GM12878 (cell line): ENCODE measurements around the gene POLR3K. TPM values are rescaled to one million over a fixed set of nuclear protein-coding genes. Genes with fewer than 3 reads are reported as not detected.

ENCODE experiments used
- ATAC-seq: fragments of 200-7000 bp; cut with Tn5 transposase; 3 replicates; pipeline ENCODE4 v1.9.1; 2020; ENCODE audit warnings: mild to moderate bottlenecking, moderate library complexity
- BruUV-seq: library from RNA; stranded (reverse); fragments of 400-500 nt; replicated peaks from 2 replicates; lab custom pipeline; 2021; lab: Mats Ljungman, UMichigan
- CTCF ChIA-PET: fragments of 300-600 bp; sonication (Branson Sonifier 250); formaldehyde crosslinking; extraction: SDS; loops from one replicate; lab custom pipeline; 2021; ENCODE audit warnings: inconsistent platforms; lab: Yijun Ruan, JAX
- POLR2A ChIA-PET: fragments of 350-600 bp; formaldehyde crosslinking; extraction: SDS; loops from one replicate; lab custom pipeline; 2021; ENCODE audit warnings: inconsistent platforms; lab: Charles Lee
- RAD21 ChIA-PET: fragments of 300-600 bp; sonication (Branson Sonifier 250); formaldehyde crosslinking; loops from one replicate; lab custom pipeline; 2023; ENCODE audit warnings: antibody characterized with exemption; ENCODE audit not compliant: unreplicated experiment; lab: Charles Lee
- SMC1A ChIA-PET: fragments of 300-600 bp; sonication (Branson Sonifier 250); formaldehyde crosslinking; loops from one replicate; lab custom pipeline; 2023; ENCODE audit not compliant: unreplicated experiment, uncharacterized antibody; lab: Charles Lee
- DNase-seq: peaks from one replicate; pipeline ENCODE4 v3.0.0-alpha.2; 2011; ENCODE audit warnings: low read depth, low spot score
- FAIRE-seq: peaks from 3 replicates; lab custom pipeline; 2011; peaks lifted over from hg19 to GRCh38; lab: Jason Lieb, UNC
- H2AFZ ChIP-seq: 2 replicates; pipeline ENCODE4 v1.6.0; 2011; ENCODE audit warnings: low read depth, low read length, control low read depth; ENCODE audit not compliant: control insufficient read depth
- H3K27ac ChIP-seq: 2 replicates; pipeline ENCODE4 v1.5.1; 2011; ENCODE audit warnings: control low read depth; ENCODE audit not compliant: control insufficient read depth, insufficient read depth
- H3K27me3 ChIP-seq, 2 experiments: replicated peaks in 1 of 2; 2 replicates each; pipeline versions ENCODE4 v1.6.0 to v1.6.1; 2011; ENCODE audit warnings: low read length in 1 of 2; ENCODE audit not compliant: control insufficient read depth in 2 of 2, insufficient read depth in 2 of 2
- H3K36me3 ChIP-seq, 2 experiments: 2 replicates each; pipeline ENCODE4 v1.5.1; 2011; ENCODE audit warnings: low read length in 1 of 2; ENCODE audit not compliant: control insufficient read depth in 2 of 2, insufficient read depth in 2 of 2
- H3K4me1 ChIP-seq: 2 replicates; pipeline ENCODE4 v1.6.1; 2011; ENCODE audit warnings: mild to moderate bottlenecking, low read length, moderate library complexity, mixed read lengths; ENCODE audit not compliant: control insufficient read depth, insufficient read depth
- H3K4me2 ChIP-seq: 2 replicates; pipeline ENCODE4 v1.6.0; 2011; ENCODE audit warnings: control low read depth; ENCODE audit not compliant: control insufficient read depth, insufficient read depth
- H3K4me3 ChIP-seq: fragments of 200-600 bp; sonication (generic); 2 replicates; pipeline ENCODE4 v1.5.1; 2016
- H3K79me2 ChIP-seq: 2 replicates; pipeline ENCODE4 v1.6.0; 2011; ENCODE audit warnings: low read length; ENCODE audit not compliant: control insufficient read depth, insufficient read depth
- H3K9ac ChIP-seq: 2 replicates; pipeline ENCODE4 v1.8.0; 2011; ENCODE audit warnings: low read length, control low read depth, mixed read lengths; ENCODE audit not compliant: control insufficient read depth, insufficient read depth
- H3K9me3 ChIP-seq: replicated peaks from 3 replicates; pipeline ENCODE4 v1.5.1; 2011; ENCODE audit warnings: mild to moderate bottlenecking, low read length; ENCODE audit not compliant: control insufficient read depth, insufficient read depth
- H4K20me1 ChIP-seq: 2 replicates; pipeline ENCODE4 v1.6.0; 2011; ENCODE audit not compliant: control insufficient read depth, insufficient read depth
- ASH2L ChIP-seq: fragments of 300-600, 200-600 bp; sonication (generic); IDR thresholded peaks from 2 replicates; pipeline ENCODE4 v1.6.1; 2017; ENCODE audit warnings: low read depth, mild to moderate bottlenecking, borderline replicate concordance
- CHD1 ChIP-seq: IDR thresholded peaks from 2 replicates; pipeline ENCODE4 v1.6.1; 2012; ENCODE audit warnings: low read depth, low read length, improper control_type of control experiment
- CUX1 ChIP-seq: IDR thresholded peaks from 2 replicates; pipeline ENCODE4 v1.6.1; 2012; ENCODE audit warnings: improper control_type of control experiment, low read depth, low read length; ENCODE audit not compliant: insufficient replicate concordance
- IKZF2 ChIP-seq, 2 experiments: fragments of 450-650 bp; IDR thresholded peaks; 2 replicates each; pipeline ENCODE4 v1.6.1; 2017; ENCODE audit warnings: mild to moderate bottlenecking in 2 of 2, moderate library complexity in 2 of 2
- MLLT1 ChIP-seq: fragments of 450-650 bp; IDR thresholded peaks from 2 replicates; pipeline ENCODE4 v1.6.1; 2016; ENCODE audit warnings: mild to moderate bottlenecking
- NFXL1 ChIP-seq: fragments of 450-650 bp; IDR thresholded peaks from 2 replicates; pipeline ENCODE4 v1.6.1; 2017; ENCODE audit warnings: antibody characterized with exemption, mild to moderate bottlenecking, borderline replicate concordance
- NFYA ChIP-seq: IDR thresholded peaks from 2 replicates; pipeline ENCODE4 v1.6.1; 2011; ENCODE audit warnings: low read depth, mild to moderate bottlenecking, low read length, improper control_type of control experiment, borderline replicate concordance
- NR2C2 ChIP-seq: IDR thresholded peaks from 2 replicates; pipeline ENCODE4 v1.6.1; 2011; ENCODE audit warnings: borderline replicate concordance, low read depth; ENCODE audit not compliant: control insufficient read depth, insufficient read length
- POU2F2 ChIP-seq: IDR thresholded peaks from 3 replicates; pipeline ENCODE4 v1.6.1; 2011; ENCODE audit warnings: low read depth, mild to moderate bottlenecking, low read length, borderline replicate concordance
- YY1 ChIP-seq: IDR thresholded peaks from 2 replicates; pipeline ENCODE4 v1.6.1; 2011; ENCODE audit warnings: low read depth, mild to moderate bottlenecking, low read length
- ZBTB40 ChIP-seq: fragments of 450-650 bp; IDR thresholded peaks from 2 replicates; pipeline ENCODE4 v1.6.1; 2016; ENCODE audit warnings: mild to moderate bottlenecking, moderate library complexity, borderline replicate concordance
- ZNF622 ChIP-seq: fragments of 450-650 bp; IDR thresholded peaks from 2 replicates; pipeline ENCODE4 v1.6.1; 2017; ENCODE audit warnings: mild to moderate bottlenecking, inconsistent platforms
- WGBS: methylation state at CpG from one replicate; pipeline ENCODE4 v1.1.6; 2016; ENCODE audit warnings: low lambda C conversion rate; ENCODE audit not compliant: insufficient replicate concordance, insufficient coverage; ENCODE audit errors: missing lambda C conversion rate; 5-methylcytosine and 5-hydroxymethylcytosine counted together
- in situ Hi-C: fragments of 300-500 bp; cut with MboI; formaldehyde crosslinking; loops from 9 replicates; pipeline ENCODE4 v1.14.3; 2018; ENCODE audit warnings: mixed read lengths
- intact Hi-C: fragments of 100-400 bp; cut with micrococcal nuclease; formaldehyde crosslinking; loops from one replicate; pipeline ENCODE4 v1.14.2; 2022; ENCODE audit not compliant: unreplicated experiment
- polyA plus RNA-seq, 11 experiments: library from polyadenylated mRNA; depleted of rRNA in 4 of 11; unstranded in 6 of 11; stranded (reverse) in 5 of 11; fragments of >200 nt; fragmentation: Nextera tagmentation in 4 of 11; fragmentation: Illumina TruSeq in 1 of 11; extraction: Ambion mirVana in 4 of 11; extraction: Trizol in 1 of 11; gene quantifications; 1 replicate in 1 of 11; 2 replicates in 10 of 11; pipeline versions ENCODE4 v1.2.1 to v1.2.3, GENCODE V29; 2011 to 2016; ENCODE audit warnings: inconsistent platforms in 2 of 11, missing spikeins in 2 of 11, low read depth in 1 of 11
- total RNA-seq, 4 experiments: library from RNA; depleted of rRNA in 3 of 4; stranded (reverse); fragments of >200 nt in 3 of 4; fragmentation: Illumina TruSeq in 1 of 4; extraction: Trizol in 1 of 4; gene quantifications; 2 replicates each; pipeline versions ENCODE4 v1.2.1 to v1.2.3, GENCODE V29; 2013 to 2021
- TF ChIP-seq, protein P1 (sequence below): IDR thresholded peaks from 2 replicates; pipeline ENCODE4 v1.6.1; 2012; ENCODE audit warnings: low read depth, low read length, improper control_type of control experiment

Gene POLR3K
- total and polyA plus RNA-seq, 10 of the 15 experiments (the other 5 are each of a cell fraction or from before 2014, with no cell fraction given): 25.3 to 222 (median 64.0) TPM

- RAD21 ChIA-PET: no interaction called here
- Histone ChIP-seq H2AFZ (no peak overlapping the region), H3K36me3 (peaks cover 12% of the 10 kb centered on the region in 2 experiments), H3K27ac (no peak overlapping the region), H4K20me1 (no peaks in the 10 kb centered on the region), H3K27me3 (no peaks in the 10 kb centered on the region), H3K9ac (no peak overlapping the region), H3K79me2 (peaks cover 8% of the 10 kb centered on the region), H3K4me3 (no peak overlapping the region), H3K4me1 (no peaks in the 10 kb centered on the region), H3K4me2 (no peak overlapping the region), H3K9me3 (no peaks in the 10 kb centered on the region)
- CTCF ChIA-PET: interaction anchor here (0.6 to 1.8 kb wide), 2 partner anchors 51 to 313 kb away, joined by 3 to 8 read pairs; no protein-coding TSS in a partner anchor
- ATAC-seq: no peak
- POLR2A ChIA-PET: interaction anchor here (1.3 kb wide), 1 partner anchor 8 kb away, joined by 5 read pairs; the partner anchor contains the start of gene POLR3K
- SMC1A ChIA-PET: interaction anchor here (0.6 to 1.2 kb wide), 2 partner anchors 8 to 393 kb away, joined by 4 read pairs; partner anchors contain the start of genes POLR3K and SNRNP25
- in situ Hi-C loops (no loop called here), intact Hi-C loops (no loop called here)
- no peak for FAIRE-seq
- WGBS: 98% methylated on average over 5 of the region's 5 CpGs
- no TSS peak for BruUV-seq
- DNase-seq: no peak
- TF ChIP-seq ASH2L (no peak), ZNF622 (no peak), NFYA (no peak), NFXL1 (no peak), YY1 (no peak), NR2C2 (no peak), CHD1 (no peak), ZBTB40 (no peak), MLLT1 (no peak), CUX1 (no peak), POU2F2 (no peak), IKZF2 (IDR thresholded peaks at IDR 0.05) (no peak)
- TF ChIP-seq, protein P1, sequence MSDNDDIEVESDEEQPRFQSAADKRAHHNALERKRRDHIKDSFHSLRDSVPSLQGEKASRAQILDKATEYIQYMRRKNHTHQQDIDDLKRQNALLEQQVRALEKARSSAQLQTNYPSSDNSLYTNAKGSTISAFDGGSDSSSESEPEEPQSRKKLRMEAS: no peak
These were observed 8.0 kb downstream of the POLR3K start for GRCh38 chr16:45454-45853.
